Epithelial cell of proximal tubule (primary cell): ENCODE measurements around the gene TXN. TPM values are rescaled to one million over a fixed set of nuclear protein-coding genes. Genes with fewer than 3 reads are reported as not detected.
"Not testable (repeated sequence)": the region's sequence is repeated elsewhere in the genome, so short reads cannot be mapped to it uniquely, and the experiment has no call there.

ENCODE experiments used
- DNase-seq: peaks from one replicate; pipeline ENCODE4 v3.0.0-alpha.2; 2011; ENCODE audit warnings: low read depth
- H3K4me3 ChIP-seq: 2 replicates; pipeline ENCODE4 v1.5.1; 2011; ENCODE audit warnings: low read depth, mild to moderate bottlenecking, low read length
- CTCF ChIP-seq: conservative IDR thresholded peaks from 2 replicates; pipeline ENCODE4 v1.5.1; 2012; ENCODE audit warnings: low read depth, mild to moderate bottlenecking, low read length
- total RNA-seq: library from RNA; depleted of rRNA; stranded (reverse); fragments of >200 nt; gene quantifications from 2 replicates; pipeline ENCODE4 v1.2.3, GENCODE V29; 2015

The TXN gene
- total RNA-seq, 1 donor from 2014 or later: 307 TPM

GRCh38 chr9:110254500-110254899 lies 1.8 kb downstream of the TXN start:
- TF ChIP-seq CTCF: no peak
- no peak for DNase-seq
- H3K4me3 ChIP-seq: peak overlapping the region; percentile 87

GRCh38 chr9:110252509-110253139 lies 3.7 kb downstream of the TXN start:
- no peak for TF ChIP-seq CTCF
- DNase-seq: no peak
- H3K4me3 ChIP-seq: no peak overlapping the region

- not testable (repeated sequence) for DNase-seq, H3K4me3 ChIP-seq
Measured at GRCh38 chr9:110251770-110252169, 4.5 kb downstream of the TXN start.

GRCh38 chr9:110251212-110251611 lies 5.1 kb downstream of the TXN start:
- no peak for DNase-seq
- no peak overlapping the region for H3K4me3 ChIP-seq
- TF ChIP-seq CTCF: no peak

- no peak overlapping the region for H3K4me3 ChIP-seq
- no peak for TF ChIP-seq CTCF
- DNase-seq: no peak
Measured at GRCh38 chr9:110249603-110250002, 6.7 kb downstream of the TXN start.

GRCh38 chr9:110248361-110248760 lies 7.9 kb downstream of the TXN start:
- TF ChIP-seq CTCF: no peak
- H3K4me3 ChIP-seq: no peak overlapping the region
- no peak for DNase-seq

- DNase-seq: no peak
- H3K4me3 ChIP-seq: no peak overlapping the region
- TF ChIP-seq CTCF: no peak
Measured at GRCh38 chr9:110246214-110246613, 10.1 kb downstream of the TXN start.
